Dedifferentiated amniotic fluid mesenchymal stem cell (primary cell): ENCODE measurements around the gene IRF4.

Source experiments
- DNase-seq: peaks from one replicate; pipeline ENCODE4 v3.0.0-alpha.2; 2016; ENCODE audit errors: extremely low spot score

IRF4 gene

GRCh38 chr6:381742-382461, 9.7 kb upstream of the IRF4 start:
- no peak for DNase-seq

- no peak for DNase-seq
Observed at GRCh38 chr6:382883-383810, 8.4 kb upstream of the IRF4 start.

- DNase-seq: no peak
Observed at GRCh38 chr6:383856-384255, 7.7 kb upstream of the IRF4 start.

- no peak for DNase-seq
Observed at GRCh38 chr6:384898-385297, 6.7 kb upstream of the IRF4 start.

- DNase-seq: no peak
Observed at GRCh38 chr6:385614-386013, 5.9 kb upstream of the IRF4 start.

- no peak for DNase-seq
Observed at GRCh38 chr6:386688-387266, 4.8 kb upstream of the IRF4 start.

- DNase-seq: no peak
Observed at GRCh38 chr6:387293-387741, 4.2 kb upstream of the IRF4 start.

- DNase-seq: no peak
Observed at GRCh38 chr6:388202-388903, 3.2 kb upstream of the IRF4 start.

GRCh38 chr6:389143-389542, 2.4 kb upstream of the IRF4 start:
- no peak for DNase-seq

GRCh38 chr6:389622-390021, 1.9 kb upstream of the IRF4 start:
- no peak for DNase-seq

GRCh38 chr6:390914-391558, 516 bp upstream of the IRF4 start:
- no peak for DNase-seq

- no peak for DNase-seq
Observed at GRCh38 chr6:392441-393390, 1.2 kb downstream of the IRF4 start.

GRCh38 chr6:393391-394221, 2.1 kb downstream of the IRF4 start:
- no peak for DNase-seq

- no peak for DNase-seq
Observed at GRCh38 chr6:394641-395289, 3.2 kb downstream of the IRF4 start.

GRCh38 chr6:395432-396125, 4.0 kb downstream of the IRF4 start:
- DNase-seq: no peak

- DNase-seq: no peak
Observed at GRCh38 chr6:396126-396520, 4.6 kb downstream of the IRF4 start.

GRCh38 chr6:397056-397455, 5.5 kb downstream of the IRF4 start:
- DNase-seq: no peak

GRCh38 chr6:397604-398003, 6.1 kb downstream of the IRF4 start:
- DNase-seq: no peak
